ENCODE results near the gene MAPKAPK3. TPM values are rescaled to one million over a fixed set of nuclear protein-coding genes. Genes with fewer than 3 reads are reported as not detected.

Gene MAPKAPK3
- 22.5 and 32.2 TPM in 2 replicates for total RNA-seq

DNA sequence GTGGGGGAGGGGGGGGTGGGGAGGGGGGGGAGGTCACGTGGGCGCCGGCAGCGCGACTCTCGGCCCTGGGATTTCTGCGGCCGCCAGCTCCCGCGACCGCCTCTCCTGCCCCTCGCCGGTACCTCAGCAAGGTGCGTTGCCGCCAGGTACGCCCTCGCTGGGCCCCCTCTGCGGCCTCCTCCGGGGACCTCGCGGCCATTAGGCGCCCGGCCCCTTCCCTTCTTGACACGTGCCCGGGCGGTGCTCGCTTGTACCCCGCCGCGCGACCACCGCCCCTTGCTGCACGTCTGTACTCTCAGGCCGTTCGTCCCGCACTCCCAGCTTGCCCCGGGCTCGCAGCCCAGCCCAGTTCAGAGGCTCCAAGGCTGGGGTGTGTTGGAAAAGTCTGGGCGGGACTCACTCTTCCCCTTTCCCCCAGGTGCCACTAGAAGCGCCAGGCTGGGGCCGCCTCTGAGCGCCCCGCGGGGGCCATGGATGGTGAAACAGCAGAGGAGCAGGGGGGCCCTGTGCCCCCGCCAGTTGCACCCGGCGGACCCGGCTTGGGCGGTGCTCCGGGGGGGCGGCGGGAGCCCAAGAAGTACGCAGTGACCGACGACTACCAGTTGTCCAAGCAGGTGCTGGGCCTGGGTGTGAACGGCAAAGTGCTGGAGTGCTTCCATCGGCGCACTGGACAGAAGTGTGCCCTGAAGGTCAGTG is at the start of gene MAPKAPK3:
MAPKAPK3 (plus strand) TSS at position 56 of the 696 bp plus-strand sequence; CDS start at position 471, 415 bp downstream.

DNA sequence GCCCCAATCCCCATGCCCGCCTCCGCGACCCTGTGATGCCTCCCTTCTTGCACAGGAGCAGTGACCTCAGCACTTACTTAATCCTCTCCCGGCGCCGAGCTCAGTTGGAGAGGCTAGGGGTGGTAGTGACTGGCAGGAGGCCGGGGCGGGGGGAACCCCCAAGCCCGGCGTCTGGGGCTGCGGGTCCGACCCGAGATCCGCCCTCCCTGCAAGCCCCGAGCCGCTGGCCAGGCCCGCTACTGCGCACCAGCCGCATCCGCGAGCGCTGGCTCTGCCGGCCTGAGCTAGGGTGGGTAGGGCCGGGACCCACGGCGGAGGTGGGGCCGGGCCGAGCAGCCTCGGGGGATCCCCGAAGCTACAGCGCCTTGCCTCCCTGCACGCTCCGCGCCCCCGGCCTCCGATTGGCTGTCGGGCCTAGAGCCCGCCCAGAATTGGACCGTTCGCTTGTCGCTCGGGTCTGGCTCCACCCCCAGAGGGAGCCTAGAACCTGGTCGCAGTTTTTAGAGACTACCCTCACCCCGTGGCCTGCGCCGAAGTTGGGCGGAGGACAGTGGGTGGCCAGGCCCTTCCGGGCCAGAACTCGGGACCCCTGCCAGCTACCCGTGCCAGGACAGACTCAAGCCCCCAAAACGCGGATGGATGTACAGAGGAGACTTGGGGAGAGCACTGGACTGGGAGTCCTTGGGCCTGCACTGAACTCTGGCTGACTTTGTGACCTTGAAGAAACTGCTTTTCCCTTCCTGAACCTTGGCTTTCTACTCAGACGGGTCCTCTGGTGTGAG is 49.4 kb upstream of the MAPKAPK3 start, which contains the start of gene C3orf18:
C3orf18 (minus strand) TSS at position 362 of the 782 bp plus-strand sequence. CDS start 2,048 bp downstream, outside the sequence.

DNA sequence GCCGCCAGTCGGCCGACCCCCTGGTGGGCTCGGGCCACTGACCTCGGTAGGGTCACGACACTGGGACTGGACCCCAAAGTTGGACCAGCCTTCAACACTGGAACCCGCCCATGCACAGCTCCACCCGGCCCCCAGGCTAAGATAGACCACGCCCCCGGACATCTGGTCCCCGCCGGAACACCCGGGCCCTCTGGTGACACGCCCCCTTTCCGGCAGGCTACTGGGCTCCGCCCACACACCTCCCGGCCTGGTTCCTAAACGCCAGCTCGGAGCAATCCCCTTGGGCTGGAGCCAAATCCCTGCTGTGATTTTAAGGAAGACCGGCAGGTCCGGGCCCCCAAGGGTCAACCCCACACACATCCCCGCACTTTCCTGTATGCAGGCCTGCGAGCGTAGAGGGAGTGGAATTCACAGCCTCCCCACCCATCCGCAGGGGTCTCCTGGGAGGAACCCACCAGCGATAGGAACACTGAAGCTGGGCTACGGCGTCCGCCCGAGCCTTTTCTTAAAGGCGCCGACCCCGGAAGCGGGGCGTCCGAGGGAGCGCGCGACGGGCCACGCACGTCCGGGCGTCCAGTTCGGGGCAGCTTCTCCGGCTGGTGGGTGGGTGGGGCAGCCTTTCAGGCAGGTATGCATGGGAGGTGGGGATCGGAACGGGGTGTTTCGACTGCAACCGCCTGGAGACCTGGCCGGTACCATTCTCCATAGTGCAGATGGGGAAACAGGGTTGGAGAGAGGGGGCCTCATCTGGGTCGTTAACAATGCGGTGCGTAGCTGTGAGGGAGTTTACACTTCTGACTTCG is 47.8 kb upstream of the MAPKAPK3 start, which contains the start of gene HEMK1:
HEMK1 (plus strand) TSS at position 576 of the 803 bp plus-strand sequence. CDS start 1,583 bp downstream, outside the sequence.

DNA sequence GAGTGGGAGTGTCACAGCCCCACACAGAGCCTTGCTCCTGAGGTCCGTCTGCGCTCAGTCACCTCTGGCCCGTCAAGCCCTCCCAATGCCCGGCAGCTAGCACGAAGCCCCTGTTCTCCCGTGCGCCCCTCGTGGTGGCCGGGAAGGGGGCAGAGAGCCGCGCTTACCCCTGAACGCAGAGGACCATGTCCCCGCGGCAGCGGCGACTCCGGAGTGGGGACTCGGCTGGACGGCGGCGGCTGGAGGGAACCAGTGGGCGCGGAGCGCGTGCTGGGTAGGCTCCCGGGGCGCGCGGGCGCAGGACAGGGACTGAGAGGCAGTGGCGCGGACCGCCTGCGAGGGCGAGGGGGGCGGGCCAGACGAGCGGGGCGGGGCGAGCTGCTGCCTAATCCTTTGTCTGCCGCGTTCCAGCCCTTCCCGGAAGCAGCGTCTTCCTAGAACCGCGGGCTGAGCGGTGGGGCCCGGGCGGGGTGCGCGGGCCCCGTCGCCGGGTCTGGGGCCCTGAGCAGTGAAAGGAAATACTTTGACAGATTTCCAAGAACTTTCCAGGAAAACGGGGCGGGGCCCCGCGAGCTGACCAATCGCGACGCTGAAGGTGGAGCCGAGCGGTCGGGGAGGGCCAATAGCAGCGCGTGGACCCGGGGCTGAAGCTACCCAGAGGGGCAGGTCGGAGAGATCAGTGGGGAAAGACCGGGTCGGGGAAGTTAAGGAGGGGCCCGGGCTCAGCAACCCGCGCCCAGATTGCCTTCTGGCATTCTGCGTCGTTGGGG is 5.3 kb upstream of the MAPKAPK3 start, which contains the start of gene CISH:
CISH (minus strand) TSS at position 311 of the 770 bp plus-strand sequence; CDS start at position 187, 124 bp downstream.

DNA sequence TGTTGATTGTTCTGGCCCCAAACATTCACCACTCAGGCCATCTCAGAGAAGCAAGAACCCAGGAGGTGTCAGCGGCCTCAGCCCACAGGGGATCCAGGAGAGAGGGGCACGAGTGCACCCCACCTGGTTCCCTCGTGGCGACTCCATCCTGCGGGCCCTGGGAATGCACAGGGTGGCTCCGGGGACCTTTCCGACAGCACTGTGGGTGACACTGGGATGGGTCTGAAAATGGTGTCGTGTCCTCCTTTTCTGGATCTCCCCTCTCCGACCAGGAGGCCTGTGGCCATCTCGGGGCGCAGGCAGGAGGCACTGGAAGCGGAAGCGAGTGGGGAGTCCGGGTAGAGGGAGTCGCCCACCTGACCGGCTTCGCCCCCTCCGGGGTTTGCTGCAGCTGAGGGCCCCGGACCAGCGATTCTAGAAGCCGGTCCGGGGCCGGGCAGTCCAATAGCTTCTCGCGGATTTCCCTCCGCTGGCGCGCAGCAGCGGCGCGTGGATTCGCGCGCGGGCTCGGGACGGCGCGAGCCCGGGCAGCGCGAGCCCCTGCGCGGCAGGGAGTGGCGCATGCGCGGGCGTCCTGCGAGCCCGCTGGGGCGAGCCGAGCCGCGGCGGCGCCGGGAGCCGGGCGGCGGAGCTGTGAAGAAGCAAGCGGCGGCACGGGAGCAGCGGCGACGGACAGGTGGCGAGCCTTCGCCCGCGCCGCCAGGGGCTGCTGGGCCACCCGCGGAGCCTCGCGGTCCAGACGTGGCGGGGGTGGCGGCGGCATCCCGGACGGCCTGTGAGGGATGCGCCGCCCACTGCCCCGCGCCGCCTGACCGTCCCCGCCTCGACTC is 57.6 kb downstream of the MAPKAPK3 start, which contains the start of gene DOCK3:
DOCK3 (plus strand) TSS at position 579 of the 830 bp plus-strand sequence. CDS start 337 bp downstream, outside the sequence.

Other genes with a start within 250 kb of the MAPKAPK3 start
- gene CACNA2D2, start 113.5 kb upstream of the MAPKAPK3 start, total RNA-seq, result 0.09 and 0.16 TPM in 2 replicates
- gene C3orf18, start 49.4 kb upstream of the MAPKAPK3 start, total RNA-seq, result 19.4 and 23.2 TPM in 2 replicates
- 8.7 and 12.1 TPM in 2 replicates for gene HEMK1, start 47.6 kb upstream of the MAPKAPK3 start, total RNA-seq
- 0.77 and 0.95 TPM in 2 replicates for gene CISH, start 5.4 kb upstream of the MAPKAPK3 start, total RNA-seq
- gene DOCK3, start 57.8 kb downstream of the MAPKAPK3 start, total RNA-seq, result 0.09 and 0.16 TPM in 2 replicates

Data from bronchial smooth muscle cell (primary cell).